OCI-LY1 (cell line): ENCODE data around the gene ATP11A.

Source experiments
- H2AFZ ChIP-seq: fragments of 200-600 bp; sonication (generic), shearing (Covaris generic); 2 replicates; pipeline ENCODE4 v1.6.0; 2014; ENCODE audit warnings: antibody characterized with exemption, mild to moderate bottlenecking, low read length
- H3F3A ChIP-seq: fragments of 200-600 bp; sonication (generic), shearing (Covaris generic); 2 replicates; pipeline ENCODE4 v1.6.0; 2014; ENCODE audit warnings: mild to moderate bottlenecking, antibody characterized with exemption, low read length, moderate library complexity; ENCODE audit not compliant: insufficient read depth
- H3K27ac ChIP-seq: fragments of 200-600 bp; sonication (generic); 2 replicates; pipeline ENCODE4 v1.5.1; 2014; ENCODE audit warnings: low read length, mixed run types, mild to moderate bottlenecking, low read depth; ENCODE audit not compliant: poor library complexity, severe bottlenecking
- H3K27me3 ChIP-seq: fragments of 200-600 bp; sonication (generic); 2 replicates; pipeline ENCODE4 v1.6.0; 2014; ENCODE audit warnings: antibody characterized with exemption, mild to moderate bottlenecking, low read length, moderate library complexity; ENCODE audit not compliant: insufficient read depth
- H3K36me3 ChIP-seq: fragments of 200-600 bp; sonication (generic); 2 replicates; pipeline ENCODE4 v1.6.1; 2014; ENCODE audit warnings: mild to moderate bottlenecking, antibody characterized with exemption, low read length, moderate library complexity, mixed read lengths; ENCODE audit not compliant: insufficient read depth
- H3K4me1 ChIP-seq: fragments of 200-600 bp; sonication (generic); 2 replicates; pipeline ENCODE4 v1.5.1; 2014; ENCODE audit warnings: mild to moderate bottlenecking, low read length, moderate library complexity; ENCODE audit not compliant: insufficient read depth, severe bottlenecking
- H3K4me2 ChIP-seq: fragments of 200-600 bp; sonication (generic), shearing (Covaris generic); 2 replicates; pipeline ENCODE4 v1.6.1; 2014; ENCODE audit warnings: low read length
- H3K4me3 ChIP-seq: fragments of 200-600 bp; sonication (generic); 2 replicates; pipeline ENCODE4 v1.5.1; 2014; ENCODE audit warnings: low read length, low read depth, mild to moderate bottlenecking, mixed read lengths; ENCODE audit not compliant: poor library complexity, severe bottlenecking
- H3K79me2 ChIP-seq: fragments of 200-600 bp; shearing (Covaris generic); 2 replicates; pipeline ENCODE4 v1.6.1; 2016; ENCODE audit warnings: mixed run types, low read length, mixed read lengths; ENCODE audit not compliant: insufficient read depth
- H3K9ac ChIP-seq: fragments of 200-600 bp; sonication (generic), shearing (Covaris generic); 2 replicates; pipeline ENCODE4 v1.6.1; 2014; ENCODE audit warnings: mild to moderate bottlenecking, low read length, mixed read lengths
- H3K9me2 ChIP-seq: fragments of 200-600 bp; sonication (generic), shearing (Covaris generic); 2 replicates; pipeline ENCODE4 v1.6.1; 2014; ENCODE audit warnings: low read depth, mild to moderate bottlenecking, low read length, mixed read lengths
- H3K9me3 ChIP-seq: fragments of 200-600 bp; shearing (Covaris generic); 2 replicates; pipeline ENCODE4 v1.6.1; 2014; ENCODE audit warnings: low read length, mixed read lengths
- H4K20me1 ChIP-seq: fragments of 200-600 bp; sonication (generic), shearing (Covaris generic); 2 replicates; pipeline ENCODE4 v1.6.0; 2016; ENCODE audit warnings: mild to moderate bottlenecking, low read length; ENCODE audit not compliant: insufficient read depth
- EZH2 ChIP-seq: fragments of 200-600 bp; sonication (generic), shearing (Covaris generic); IDR thresholded peaks from 2 replicates; pipeline ENCODE4 v1.8.0; 2017; ENCODE audit warnings: borderline replicate concordance, mixed run types, mild to moderate bottlenecking, antibody characterized with exemption, low read length, moderate library complexity, mixed read lengths
- TF ChIP-seq, protein P1 (sequence below): fragments of 200-600 bp; sonication (generic), shearing (Covaris generic); IDR thresholded peaks from 2 replicates; pipeline ENCODE4 v1.5.1; 2017; ENCODE audit warnings: mild to moderate bottlenecking, antibody characterized with exemption, low read length, moderate library complexity, mixed read lengths

ATP11A gene

DNA sequence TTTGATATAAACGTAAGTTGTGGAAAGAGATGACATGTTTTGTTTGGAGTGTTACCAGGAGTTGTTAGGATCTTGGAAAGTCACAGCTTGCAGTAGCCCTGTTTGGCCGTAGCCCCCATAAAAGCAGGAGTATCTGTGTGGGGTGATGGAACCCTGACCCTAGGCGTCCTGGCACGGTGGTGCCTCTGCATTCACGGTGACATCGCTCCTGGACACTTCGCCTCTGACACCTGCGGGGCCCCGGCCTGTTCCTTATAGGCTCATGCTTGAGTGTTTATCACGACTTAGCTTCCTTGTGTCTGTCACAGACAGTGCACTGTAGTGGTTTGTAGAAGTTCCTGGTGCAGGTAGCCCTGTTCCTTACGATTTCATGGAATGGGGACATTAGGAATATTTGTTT is 74.2 kb downstream of the ATP11A start:
- H3K9me3 ChIP-seq, result peaks cover 3% of the 10 kb centered on the region
- no peak overlapping the region for H2AFZ ChIP-seq
- no peak overlapping the region for H3K4me3 ChIP-seq
- peaks cover 5% of the 10 kb centered on the region for H3K4me1 ChIP-seq
- H3K27ac ChIP-seq, result no peak overlapping the region
- H3K4me2 ChIP-seq, result no peak overlapping the region
- no peak overlapping the region for H3K9ac ChIP-seq
- TF ChIP-seq, protein P1, sequence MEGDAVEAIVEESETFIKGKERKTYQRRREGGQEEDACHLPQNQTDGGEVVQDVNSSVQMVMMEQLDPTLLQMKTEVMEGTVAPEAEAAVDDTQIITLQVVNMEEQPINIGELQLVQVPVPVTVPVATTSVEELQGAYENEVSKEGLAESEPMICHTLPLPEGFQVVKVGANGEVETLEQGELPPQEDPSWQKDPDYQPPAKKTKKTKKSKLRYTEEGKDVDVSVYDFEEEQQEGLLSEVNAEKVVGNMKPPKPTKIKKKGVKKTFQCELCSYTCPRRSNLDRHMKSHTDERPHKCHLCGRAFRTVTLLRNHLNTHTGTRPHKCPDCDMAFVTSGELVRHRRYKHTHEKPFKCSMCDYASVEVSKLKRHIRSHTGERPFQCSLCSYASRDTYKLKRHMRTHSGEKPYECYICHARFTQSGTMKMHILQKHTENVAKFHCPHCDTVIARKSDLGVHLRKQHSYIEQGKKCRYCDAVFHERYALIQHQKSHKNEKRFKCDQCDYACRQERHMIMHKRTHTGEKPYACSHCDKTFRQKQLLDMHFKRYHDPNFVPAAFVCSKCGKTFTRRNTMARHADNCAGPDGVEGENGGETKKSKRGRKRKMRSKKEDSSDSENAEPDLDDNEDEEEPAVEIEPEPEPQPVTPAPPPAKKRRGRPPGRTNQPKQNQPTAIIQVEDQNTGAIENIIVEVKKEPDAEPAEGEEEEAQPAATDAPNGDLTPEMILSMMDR, result no peak
- no peak for TF ChIP-seq EZH2
- H3K27me3 ChIP-seq, result peaks cover 13% of the 10 kb centered on the region
- H3K9me2 ChIP-seq, result no peaks in the 10 kb centered on the region
- no peaks in the 10 kb centered on the region for H4K20me1 ChIP-seq
- no peaks in the 10 kb centered on the region for H3K36me3 ChIP-seq
- no peaks in the 10 kb centered on the region for H3K79me2 ChIP-seq
- H3F3A ChIP-seq, result no peaks in the 10 kb centered on the region

DNA sequence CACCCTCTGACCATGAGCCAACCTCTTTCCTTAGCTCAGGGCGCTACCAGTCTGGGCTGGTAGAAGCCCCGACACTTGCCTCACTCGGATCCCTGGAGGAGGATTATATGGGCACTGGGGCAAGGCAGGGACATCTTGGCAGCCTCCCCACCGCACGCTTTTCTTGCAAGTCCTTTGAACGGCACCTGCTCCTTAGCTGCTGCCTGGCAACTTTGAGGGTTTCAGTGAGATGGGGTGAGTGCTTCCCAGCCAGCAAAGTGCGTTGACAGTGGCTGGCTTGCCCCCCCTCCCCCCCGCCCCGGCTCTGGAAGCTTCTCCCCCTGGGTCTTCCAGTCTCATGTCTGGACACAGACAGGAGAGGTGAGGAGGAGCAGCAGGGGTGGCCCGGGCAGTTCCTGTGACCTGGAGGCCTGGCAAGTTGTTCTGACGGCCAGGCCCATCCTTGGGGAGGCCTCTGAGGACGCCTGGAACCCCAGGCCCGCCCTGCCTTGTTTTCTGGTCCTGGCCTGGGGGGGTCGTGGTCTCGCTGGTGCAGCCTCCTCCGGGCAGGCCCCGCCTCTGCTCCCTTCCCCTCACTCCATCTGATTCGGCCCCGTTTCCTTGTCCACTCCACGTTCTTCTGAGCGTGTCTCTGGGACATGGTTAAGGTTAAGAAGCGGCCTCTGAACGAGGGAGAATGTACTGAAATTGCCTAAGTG is 75.2 kb downstream of the ATP11A start:
- H3F3A ChIP-seq, result no peaks in the 10 kb centered on the region
- H3K9me2 ChIP-seq, result no peaks in the 10 kb centered on the region
- H3K9me3 ChIP-seq, result no peaks in the 10 kb centered on the region
- H3K27me3 ChIP-seq, result peaks cover 15% of the 10 kb centered on the region
- no peaks in the 10 kb centered on the region for H4K20me1 ChIP-seq
- no peak overlapping the region for H3K27ac ChIP-seq
- H3K4me2 ChIP-seq, result no peak overlapping the region
- H3K9ac ChIP-seq, result no peak overlapping the region
- H3K4me1 ChIP-seq, result peaks cover 5% of the 10 kb centered on the region
- no peak for TF ChIP-seq EZH2
- TF ChIP-seq, protein P1, result no peak
- H3K79me2 ChIP-seq, result no peaks in the 10 kb centered on the region
- no peak overlapping the region for H3K4me3 ChIP-seq
- no peak overlapping the region for H2AFZ ChIP-seq
- no peaks in the 10 kb centered on the region for H3K36me3 ChIP-seq

DNA sequence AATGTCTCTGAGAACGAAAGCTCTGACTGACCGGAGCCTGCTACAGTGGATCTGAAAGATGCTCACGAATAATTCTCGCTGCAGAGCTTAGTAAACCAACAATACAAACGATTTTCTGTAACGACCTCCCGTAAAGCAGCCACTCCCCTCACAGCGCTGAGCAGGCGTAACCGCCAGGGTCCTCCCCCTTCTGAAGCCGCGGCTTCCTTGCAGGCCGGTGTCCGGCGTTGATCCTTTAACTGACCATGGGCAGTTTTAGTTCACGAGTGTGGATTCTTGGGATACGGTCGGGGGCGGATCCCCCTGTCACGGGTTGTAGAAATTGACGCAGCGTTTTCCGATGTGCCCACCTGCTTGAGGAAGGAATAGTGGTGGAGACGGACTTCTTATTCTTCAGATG is 75.9 kb downstream of the ATP11A start:
- no peaks in the 10 kb centered on the region for H4K20me1 ChIP-seq

More for the DNA sequence above, 75.9 kb downstream of the ATP11A start:
- Histone ChIP-seq H3K4me2 (no peak overlapping the region), H3K27me3 (peaks cover 19% of the 10 kb centered on the region), H3F3A (no peaks in the 10 kb centered on the region), H2AFZ (no peak overlapping the region), H3K79me2 (no peaks in the 10 kb centered on the region), H3K9me2 (no peaks in the 10 kb centered on the region), H3K27ac (no peak overlapping the region), H3K9ac (no peak overlapping the region), H3K4me3 (no peak overlapping the region), H3K36me3 (no peaks in the 10 kb centered on the region), H3K4me1 (peaks cover 5% of the 10 kb centered on the region), H3K9me3 (no peaks in the 10 kb centered on the region)
- no peak for TF ChIP-seq EZH2
- TF ChIP-seq, protein P1, result no peak
